HepG2 (cell line): ENCODE measurements around the gene EIF6. TPM values are rescaled to one million over a fixed set of nuclear protein-coding genes. Genes with fewer than 3 reads are reported as not detected.
A peak's percentile ranks its signal among the peaks of the same experiment; 100 is the strongest.

Source experiments
- CHD4 ChIP-seq: fragments of 200-600 bp; sonication (generic); IDR thresholded peaks from 2 replicates; pipeline ENCODE4 v1.7.0; 2017; ENCODE audit warnings: mild to moderate bottlenecking, low read length, borderline replicate concordance
- ELF4 ChIP-seq: sonication (generic); formaldehyde crosslinking; IDR thresholded peaks from 2 replicates; pipeline ENCODE4 v1.5.0; 2020; ENCODE audit warnings: missing genetic modification reagents, mild to moderate bottlenecking, moderate library complexity, borderline replicate concordance
- THYN1 ChIP-seq: sonication (generic); formaldehyde crosslinking; IDR thresholded peaks from 2 replicates; pipeline ENCODE4 v1.8.1; 2023; ENCODE audit warnings: low read depth, mild to moderate bottlenecking, moderate library complexity, missing genetic modification reagents, borderline replicate concordance
- ZNF253 ChIP-seq: sonication (generic); formaldehyde crosslinking; IDR thresholded peaks from 2 replicates; pipeline ENCODE4 v1.8.0; 2022; ENCODE audit warnings: mild to moderate bottlenecking, missing genetic modification reagents, borderline replicate concordance
- ZNF556 ChIP-seq: sonication (generic); formaldehyde crosslinking; IDR thresholded peaks from 2 replicates; pipeline ENCODE4 v1.4.0; 2020; ENCODE audit warnings: mild to moderate bottlenecking, missing genetic modification reagents, borderline replicate concordance
- ZNF563 ChIP-seq: sonication (generic); formaldehyde crosslinking; IDR thresholded peaks from 2 replicates; pipeline ENCODE4 v1.8.0; 2022; ENCODE audit warnings: mild to moderate bottlenecking, moderate library complexity, missing genetic modification reagents
- ZNF660 ChIP-seq: sonication (generic); formaldehyde crosslinking; IDR thresholded peaks from 2 replicates; pipeline ENCODE4 v1.5.1; 2020; ENCODE audit warnings: mild to moderate bottlenecking, low read depth, missing genetic modification reagents, borderline replicate concordance
- polyA plus RNA-seq, 8 experiments: library from polyadenylated mRNA; depleted of rRNA in 3 of 8; stranded (reverse) in 7 of 8; unstranded in 1 of 8; fragments of >200 nt; fragmentation: Illumina TruSeq in 4 of 8; extraction: Trizol in 4 of 8; gene quantifications; 2 replicates each; pipeline versions ENCODE4 v1.2.1 to v1.2.3, GENCODE V29; 2011 to 2016; ENCODE audit warnings: low read depth in 4 of 8, missing spikeins in 1 of 8, mixed read lengths in 1 of 8; ENCODE audit not compliant: insufficient read depth in 1 of 8
- total RNA-seq, 5 experiments: library from RNA; depleted of rRNA; stranded (reverse); fragments of >200 nt; fragmentation: Illumina TruSeq; extraction: Trizol; gene quantifications; 2 replicates each; pipeline ENCODE4 v1.2.3, GENCODE V29; 2016; ENCODE audit warnings: low read depth in 1 of 5
- TF ChIP-seq, protein P1 (sequence below): sonication (generic); formaldehyde crosslinking; IDR thresholded peaks from 2 replicates; pipeline ENCODE4 v1.4.0; 2020; ENCODE audit warnings: missing genetic modification reagents, borderline replicate concordance
- TF ChIP-seq, protein P2 (sequence below): fragments of 450-650 bp; IDR thresholded peaks from 2 replicates; pipeline ENCODE4 v1.6.1; 2017; ENCODE audit warnings: mild to moderate bottlenecking
- TF ChIP-seq, protein P3 (sequence below): IDR thresholded peaks from 2 replicates; pipeline ENCODE4 v1.6.1; 2016
- TF ChIP-seq, protein P4 (sequence below): sonication (generic); formaldehyde crosslinking; IDR thresholded peaks from 2 replicates; pipeline ENCODE4 v1.5.1; 2020; ENCODE audit warnings: mild to moderate bottlenecking, missing genetic modification reagents, moderate library complexity
- TF ChIP-seq, protein P5 (sequence below): IDR thresholded peaks from 2 replicates; pipeline ENCODE4 v1.6.1; 2016; ENCODE audit warnings: low read depth, borderline replicate concordance
- TF ChIP-seq, protein P6 (sequence below): sonication (generic); formaldehyde crosslinking; IDR thresholded peaks from 2 replicates; pipeline ENCODE4 v1.4.0; 2020; ENCODE audit warnings: missing genetic modification reagents, borderline replicate concordance
- TF ChIP-seq, protein P7 (sequence below): sonication (generic); formaldehyde crosslinking; IDR thresholded peaks from 2 replicates; pipeline ENCODE4 v1.8.1; 2022; ENCODE audit warnings: mild to moderate bottlenecking, missing genetic modification reagents

EIF6 gene
- total and polyA plus RNA-seq, 2 of the 13 experiments (the other 11 are each of a cell fraction or from before 2014, with no cell fraction given) = 462 to 466 TPM

DNA sequence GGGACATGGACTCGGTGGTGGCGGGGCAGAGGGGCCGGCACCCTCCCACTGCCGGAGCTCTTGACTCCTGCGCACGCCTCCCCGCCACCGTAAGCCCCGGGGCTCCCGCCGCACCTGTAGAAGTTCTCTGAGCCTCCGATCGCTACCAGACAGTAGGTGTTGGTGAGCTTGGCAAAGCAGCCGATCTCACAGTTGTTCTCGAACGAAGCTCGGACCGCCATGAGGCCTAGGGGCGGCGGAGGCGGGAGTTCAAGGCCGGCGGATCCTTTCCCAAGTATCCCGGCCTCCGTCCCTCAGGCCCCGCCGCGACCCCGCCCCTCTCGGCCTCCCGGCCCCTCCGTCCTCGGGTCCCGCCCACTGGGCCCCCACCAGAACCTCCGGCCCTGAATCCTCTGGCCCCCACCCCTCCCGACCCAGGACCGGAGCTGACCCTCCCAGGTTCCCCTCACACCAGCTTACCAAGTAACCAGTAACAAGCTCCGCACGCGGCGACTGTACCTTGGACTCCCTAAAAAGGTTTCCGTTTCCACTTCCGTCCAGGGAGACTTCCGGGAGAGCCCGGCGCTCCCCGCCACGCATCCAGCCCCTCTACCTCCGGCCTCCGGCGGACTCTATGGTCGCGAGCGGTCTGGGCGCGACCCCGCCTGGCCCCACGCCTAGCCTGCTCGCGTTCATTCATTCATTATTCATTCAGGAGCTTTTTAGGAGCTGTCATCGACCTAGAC, at the start of gene EIF6 (continued):
- TF ChIP-seq, protein P1, sequence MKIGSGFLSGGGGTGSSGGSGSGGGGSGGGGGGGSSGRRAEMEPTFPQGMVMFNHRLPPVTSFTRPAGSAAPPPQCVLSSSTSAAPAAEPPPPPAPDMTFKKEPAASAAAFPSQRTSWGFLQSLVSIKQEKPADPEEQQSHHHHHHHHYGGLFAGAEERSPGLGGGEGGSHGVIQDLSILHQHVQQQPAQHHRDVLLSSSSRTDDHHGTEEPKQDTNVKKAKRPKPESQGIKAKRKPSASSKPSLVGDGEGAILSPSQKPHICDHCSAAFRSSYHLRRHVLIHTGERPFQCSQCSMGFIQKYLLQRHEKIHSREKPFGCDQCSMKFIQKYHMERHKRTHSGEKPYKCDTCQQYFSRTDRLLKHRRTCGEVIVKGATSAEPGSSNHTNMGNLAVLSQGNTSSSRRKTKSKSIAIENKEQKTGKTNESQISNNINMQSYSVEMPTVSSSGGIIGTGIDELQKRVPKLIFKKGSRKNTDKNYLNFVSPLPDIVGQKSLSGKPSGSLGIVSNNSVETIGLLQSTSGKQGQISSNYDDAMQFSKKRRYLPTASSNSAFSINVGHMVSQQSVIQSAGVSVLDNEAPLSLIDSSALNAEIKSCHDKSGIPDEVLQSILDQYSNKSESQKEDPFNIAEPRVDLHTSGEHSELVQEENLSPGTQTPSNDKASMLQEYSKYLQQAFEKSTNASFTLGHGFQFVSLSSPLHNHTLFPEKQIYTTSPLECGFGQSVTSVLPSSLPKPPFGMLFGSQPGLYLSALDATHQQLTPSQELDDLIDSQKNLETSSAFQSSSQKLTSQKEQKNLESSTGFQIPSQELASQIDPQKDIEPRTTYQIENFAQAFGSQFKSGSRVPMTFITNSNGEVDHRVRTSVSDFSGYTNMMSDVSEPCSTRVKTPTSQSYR (CRISPR knock-in tag) = 0 out of 2 replicates have a peak, but pooled peaks have one; percentile 31
- TF ChIP-seq, protein P2, sequence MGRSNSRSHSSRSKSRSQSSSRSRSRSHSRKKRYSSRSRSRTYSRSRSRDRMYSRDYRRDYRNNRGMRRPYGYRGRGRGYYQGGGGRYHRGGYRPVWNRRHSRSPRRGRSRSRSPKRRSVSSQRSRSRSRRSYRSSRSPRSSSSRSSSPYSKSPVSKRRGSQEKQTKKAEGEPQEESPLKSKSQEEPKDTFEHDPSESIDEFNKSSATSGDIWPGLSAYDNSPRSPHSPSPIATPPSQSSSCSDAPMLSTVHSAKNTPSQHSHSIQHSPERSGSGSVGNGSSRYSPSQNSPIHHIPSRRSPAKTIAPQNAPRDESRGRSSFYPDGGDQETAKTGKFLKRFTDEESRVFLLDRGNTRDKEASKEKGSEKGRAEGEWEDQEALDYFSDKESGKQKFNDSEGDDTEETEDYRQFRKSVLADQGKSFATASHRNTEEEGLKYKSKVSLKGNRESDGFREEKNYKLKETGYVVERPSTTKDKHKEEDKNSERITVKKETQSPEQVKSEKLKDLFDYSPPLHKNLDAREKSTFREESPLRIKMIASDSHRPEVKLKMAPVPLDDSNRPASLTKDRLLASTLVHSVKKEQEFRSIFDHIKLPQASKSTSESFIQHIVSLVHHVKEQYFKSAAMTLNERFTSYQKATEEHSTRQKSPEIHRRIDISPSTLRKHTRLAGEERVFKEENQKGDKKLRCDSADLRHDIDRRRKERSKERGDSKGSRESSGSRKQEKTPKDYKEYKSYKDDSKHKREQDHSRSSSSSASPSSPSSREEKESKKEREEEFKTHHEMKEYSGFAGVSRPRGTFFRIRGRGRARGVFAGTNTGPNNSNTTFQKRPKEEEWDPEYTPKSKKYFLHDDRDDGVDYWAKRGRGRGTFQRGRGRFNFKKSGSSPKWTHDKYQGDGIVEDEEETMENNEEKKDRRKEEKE = no peak
- TF ChIP-seq, protein P3, sequence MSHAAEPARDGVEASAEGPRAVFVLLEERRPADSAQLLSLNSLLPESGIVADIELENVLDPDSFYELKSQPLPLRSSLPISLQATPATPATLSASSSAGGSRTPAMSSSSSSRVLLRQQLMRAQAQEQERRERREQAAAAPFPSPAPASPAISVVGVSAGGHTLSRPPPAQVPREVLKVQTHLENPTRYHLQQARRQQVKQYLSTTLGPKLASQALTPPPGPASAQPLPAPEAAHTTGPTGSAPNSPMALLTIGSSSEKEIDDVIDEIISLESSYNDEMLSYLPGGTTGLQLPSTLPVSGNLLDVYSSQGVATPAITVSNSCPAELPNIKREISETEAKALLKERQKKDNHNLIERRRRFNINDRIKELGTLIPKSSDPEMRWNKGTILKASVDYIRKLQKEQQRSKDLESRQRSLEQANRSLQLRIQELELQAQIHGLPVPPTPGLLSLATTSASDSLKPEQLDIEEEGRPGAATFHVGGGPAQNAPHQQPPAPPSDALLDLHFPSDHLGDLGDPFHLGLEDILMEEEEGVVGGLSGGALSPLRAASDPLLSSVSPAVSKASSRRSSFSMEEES (CRISPR knock-in tag) = peak; percentile 22; the same call in 1 of the 2 replicates
- TF ChIP-seq ZNF660 (CRISPR knock-in tag) (no peak), THYN1 (CRISPR knock-in tag) (no peak), ZNF563 (CRISPR knock-in tag) (peak; percentile 80), ELF4 (CRISPR knock-in tag) (peak; percentile 91; the same call in 1 of the 2 replicates), CHD4 (no peak), ZNF253 (peak; percentile 85; the same call in 1 of the 2 replicates), ZNF556 (CRISPR knock-in tag) (peak; percentile 56; the same call in 1 of the 2 replicates)
- TF ChIP-seq, protein P4, sequence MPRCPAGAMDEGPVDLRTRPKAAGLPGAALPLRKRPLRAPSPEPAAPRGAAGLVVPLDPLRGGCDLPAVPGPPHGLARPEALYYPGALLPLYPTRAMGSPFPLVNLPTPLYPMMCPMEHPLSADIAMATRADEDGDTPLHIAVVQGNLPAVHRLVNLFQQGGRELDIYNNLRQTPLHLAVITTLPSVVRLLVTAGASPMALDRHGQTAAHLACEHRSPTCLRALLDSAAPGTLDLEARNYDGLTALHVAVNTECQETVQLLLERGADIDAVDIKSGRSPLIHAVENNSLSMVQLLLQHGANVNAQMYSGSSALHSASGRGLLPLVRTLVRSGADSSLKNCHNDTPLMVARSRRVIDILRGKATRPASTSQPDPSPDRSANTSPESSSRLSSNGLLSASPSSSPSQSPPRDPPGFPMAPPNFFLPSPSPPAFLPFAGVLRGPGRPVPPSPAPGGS (CRISPR knock-in tag) = no peak; the same call in none of the 2 replicates
- TF ChIP-seq, protein P5, sequence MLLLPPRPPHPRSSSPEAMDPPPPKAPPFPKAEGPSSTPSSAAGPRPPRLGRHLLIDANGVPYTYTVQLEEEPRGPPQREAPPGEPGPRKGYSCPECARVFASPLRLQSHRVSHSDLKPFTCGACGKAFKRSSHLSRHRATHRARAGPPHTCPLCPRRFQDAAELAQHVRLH (CRISPR knock-in tag) = peak; percentile 89
- TF ChIP-seq, protein P6, sequence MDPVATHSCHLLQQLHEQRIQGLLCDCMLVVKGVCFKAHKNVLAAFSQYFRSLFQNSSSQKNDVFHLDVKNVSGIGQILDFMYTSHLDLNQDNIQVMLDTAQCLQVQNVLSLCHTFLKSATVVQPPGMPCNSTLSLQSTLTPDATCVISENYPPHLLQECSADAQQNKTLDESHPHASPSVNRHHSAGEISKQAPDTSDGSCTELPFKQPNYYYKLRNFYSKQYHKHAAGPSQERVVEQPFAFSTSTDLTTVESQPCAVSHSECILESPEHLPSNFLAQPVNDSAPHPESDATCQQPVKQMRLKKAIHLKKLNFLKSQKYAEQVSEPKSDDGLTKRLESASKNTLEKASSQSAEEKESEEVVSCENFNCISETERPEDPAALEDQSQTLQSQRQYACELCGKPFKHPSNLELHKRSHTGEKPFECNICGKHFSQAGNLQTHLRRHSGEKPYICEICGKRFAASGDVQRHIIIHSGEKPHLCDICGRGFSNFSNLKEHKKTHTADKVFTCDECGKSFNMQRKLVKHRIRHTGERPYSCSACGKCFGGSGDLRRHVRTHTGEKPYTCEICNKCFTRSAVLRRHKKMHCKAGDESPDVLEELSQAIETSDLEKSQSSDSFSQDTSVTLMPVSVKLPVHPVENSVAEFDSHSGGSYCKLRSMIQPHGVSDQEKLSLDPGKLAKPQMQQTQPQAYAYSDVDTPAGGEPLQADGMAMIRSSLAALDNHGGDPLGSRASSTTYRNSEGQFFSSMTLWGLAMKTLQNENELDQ (CRISPR knock-in tag) = no peak
- TF ChIP-seq, protein P7, sequence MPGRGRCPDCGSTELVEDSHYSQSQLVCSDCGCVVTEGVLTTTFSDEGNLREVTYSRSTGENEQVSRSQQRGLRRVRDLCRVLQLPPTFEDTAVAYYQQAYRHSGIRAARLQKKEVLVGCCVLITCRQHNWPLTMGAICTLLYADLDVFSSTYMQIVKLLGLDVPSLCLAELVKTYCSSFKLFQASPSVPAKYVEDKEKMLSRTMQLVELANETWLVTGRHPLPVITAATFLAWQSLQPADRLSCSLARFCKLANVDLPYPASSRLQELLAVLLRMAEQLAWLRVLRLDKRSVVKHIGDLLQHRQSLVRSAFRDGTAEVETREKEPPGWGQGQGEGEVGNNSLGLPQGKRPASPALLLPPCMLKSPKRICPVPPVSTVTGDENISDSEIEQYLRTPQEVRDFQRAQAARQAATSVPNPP = no peak
